H1 (cell line): Measurements from ENCODE around the gene SOBP. TPM values are rescaled to one million over a fixed set of nuclear protein-coding genes. Genes with fewer than 3 reads are reported as not detected.

Experiments
- CTCF ChIA-PET: fragments of 300-600 bp; sonication (Branson Sonifier 250); formaldehyde crosslinking; loops from one replicate; lab custom pipeline; 2021; ENCODE audit not compliant: partially characterized antibody; lab: Charles Lee
- POLR2A ChIA-PET: fragments of 300-600 bp; sonication (Branson Sonifier 250); formaldehyde crosslinking; loops from one replicate; lab custom pipeline; 2021; ENCODE audit warnings: inconsistent platforms; ENCODE audit not compliant: partially characterized antibody; lab: Charles Lee
- DNase-seq, 2 experiments: peaks; one replicate each; pipeline versions ENCODE4 v3.0.0 to v3.0.0-alpha.2; 2010 to 2022; ENCODE audit warnings: low spot score in 2 of 2, low read depth in 1 of 2, mixed read lengths in 1 of 2
- FAIRE-seq: peaks from 2 replicates; lab custom pipeline; 2011; peaks lifted over from hg19 to GRCh38; lab: Jason Lieb, UNC
- H2AFZ ChIP-seq: 2 replicates; pipeline ENCODE4 v1.8.1; 2012; ENCODE audit warnings: low read length, inconsistent platforms
- H2AK5ac ChIP-seq: 2 replicates; pipeline ENCODE4 v1.6.1; 2013; ENCODE audit warnings: low read depth, low read length
- H2BK120ac ChIP-seq: replicated peaks from 2 replicates; pipeline ENCODE3; 2013; ENCODE audit warnings: low read depth, low read length, inconsistent platforms
- H2BK12ac ChIP-seq: 2 replicates; pipeline ENCODE4 v1.6.1; 2013; ENCODE audit warnings: low read depth, low read length
- H2BK15ac ChIP-seq: 2 replicates; pipeline ENCODE4 v1.6.1; 2013; ENCODE audit warnings: low read length
- H2BK20ac ChIP-seq: 2 replicates; pipeline ENCODE4 v1.6.1; 2013; ENCODE audit warnings: low read length
- H2BK5ac ChIP-seq: 2 replicates; pipeline ENCODE4 v1.6.1; 2013; ENCODE audit warnings: low read depth, low read length
- H3K14ac ChIP-seq: 2 replicates; pipeline ENCODE4 v1.6.1; 2013; ENCODE audit warnings: inconsistent platforms; ENCODE audit not compliant: insufficient read length
- H3K18ac ChIP-seq: 2 replicates; pipeline ENCODE4 v1.6.1; 2013; ENCODE audit warnings: low read length; ENCODE audit errors: extremely low read depth
- H3K23ac ChIP-seq: 2 replicates; pipeline ENCODE4 v1.6.1; 2013; ENCODE audit warnings: inconsistent platforms; ENCODE audit not compliant: insufficient read length
- H3K23me2 ChIP-seq: 2 replicates; pipeline ENCODE4 v1.6.1; 2013; ENCODE audit warnings: low read depth, low read length
- H3K27ac ChIP-seq: 2 replicates; pipeline ENCODE4 v1.6.1; 2011; ENCODE audit warnings: low read depth, low read length, inconsistent platforms
- H3K27me3 ChIP-seq, 4 experiments: replicated peaks in 1 of 4; 1 replicate in 1 of 4; 2 replicates in 3 of 4; pipeline versions ENCODE4 v1.6.1 to v1.8.1; 2011 to 2013; ENCODE audit warnings: low read length in 3 of 4, mild to moderate bottlenecking in 3 of 4, inconsistent platforms in 2 of 4, mixed read lengths in 2 of 4, moderate library complexity in 1 of 4; ENCODE audit not compliant: control insufficient read depth in 3 of 4, insufficient read depth in 3 of 4; ENCODE audit errors: extremely low read depth in 1 of 4
- H3K36me3 ChIP-seq, 4 experiments: 2 replicates each; pipeline versions ENCODE4 v1.6.1 to v1.8.1; 2011 to 2013; ENCODE audit warnings: mild to moderate bottlenecking in 4 of 4, low read length in 3 of 4, moderate library complexity in 2 of 4, control low read depth in 1 of 4, inconsistent platforms in 1 of 4; ENCODE audit not compliant: insufficient read depth in 4 of 4, control insufficient read depth in 2 of 4
- H3K4ac ChIP-seq: replicated peaks from 2 replicates; pipeline ENCODE3; 2013; ENCODE audit warnings: low read length, low read depth, mixed read lengths, inconsistent platforms; ENCODE audit not compliant: insufficient read length
- H3K4me1 ChIP-seq, 4 experiments: replicated peaks in 1 of 4; 1 replicate in 1 of 4; 2 replicates in 3 of 4; pipeline versions ENCODE4 v1.6.1 to v1.8.1; 2011 to 2013; ENCODE audit warnings: low read length in 3 of 4, inconsistent platforms in 2 of 4, mixed read lengths in 1 of 4; ENCODE audit not compliant: insufficient read depth in 4 of 4, control insufficient read depth in 3 of 4
- H3K4me2 ChIP-seq, 2 experiments: 2 replicates each; pipeline versions ENCODE4 v1.6.1 to v1.8.1; 2011 to 2013; ENCODE audit warnings: low read depth in 2 of 2, low read length in 2 of 2, control low read depth in 1 of 2, inconsistent platforms in 1 of 2, mild to moderate bottlenecking in 1 of 2; ENCODE audit not compliant: insufficient read depth in 1 of 2
- H3K4me3 ChIP-seq, 4 experiments: fragments of 200-600, 300-600 bp in 1 of 4; sonication (generic), shearing (Covaris generic), sonication (Bioruptor Twin) in 1 of 4; 2 replicates each; pipeline versions ENCODE4 v1.5.1 to v1.8.1; 2011 to 2016; ENCODE audit warnings: low read length in 4 of 4, low read depth in 3 of 4, control low read depth in 2 of 4, inconsistent platforms in 2 of 4, mild to moderate bottlenecking in 2 of 4, mixed read lengths in 1 of 4, moderate library complexity in 1 of 4; ENCODE audit not compliant: insufficient read depth in 2 of 4; ENCODE audit errors: extremely low read depth in 1 of 4
- H3K56ac ChIP-seq: replicated peaks from 2 replicates; pipeline ENCODE3; 2013; ENCODE audit warnings: low read depth, mild to moderate bottlenecking, mixed read lengths, low read length, inconsistent platforms; ENCODE audit not compliant: insufficient read length
- H3K79me1 ChIP-seq: 2 replicates; pipeline ENCODE4 v1.6.1; 2013; ENCODE audit warnings: low read depth, low read length, control low read depth
- H3K79me2 ChIP-seq, 2 experiments: 2 replicates each; pipeline versions ENCODE4 v1.6.1 to v1.8.1; 2012 to 2013; ENCODE audit warnings: low read length in 2 of 2, mild to moderate bottlenecking in 2 of 2, inconsistent platforms in 1 of 2; ENCODE audit not compliant: insufficient read depth in 2 of 2, control insufficient read depth in 1 of 2
- H3K9ac ChIP-seq, 4 experiments: replicated peaks in 1 of 4; 1 replicate in 1 of 4; 2 replicates in 3 of 4; pipeline versions ENCODE4 v1.6.1 to v1.8.1; 2011 to 2013; ENCODE audit warnings: low read depth in 3 of 4, low read length in 3 of 4, control low read depth in 2 of 4, mild to moderate bottlenecking in 2 of 4, moderate library complexity in 2 of 4, inconsistent platforms in 1 of 4; ENCODE audit errors: extremely low read depth in 1 of 4
- H3K9me3 ChIP-seq, 2 experiments: 2 replicates each; pipeline versions ENCODE4 v1.6.1 to v1.8.1; 2012 to 2013; ENCODE audit warnings: mild to moderate bottlenecking in 2 of 2, moderate library complexity in 2 of 2, control low read depth in 1 of 2, inconsistent platforms in 1 of 2, low read depth in 1 of 2, low read length in 1 of 2, mixed read lengths in 1 of 2; ENCODE audit not compliant: insufficient read depth in 2 of 2
- H4K20me1 ChIP-seq, 2 experiments: replicated peaks in 1 of 2; 2 replicates each; pipeline versions ENCODE3 to v1.8.1; 2011 to 2013; ENCODE audit warnings: inconsistent platforms in 2 of 2, low read length in 2 of 2, mild to moderate bottlenecking in 1 of 2; ENCODE audit not compliant: insufficient read depth in 2 of 2, control insufficient read depth in 1 of 2
- H4K5ac ChIP-seq: 2 replicates; pipeline ENCODE4 v1.6.1; 2013; ENCODE audit warnings: low read length, low read depth, mixed read lengths, inconsistent platforms; ENCODE audit not compliant: insufficient read length
- H4K8ac ChIP-seq: 2 replicates; pipeline ENCODE4 v1.8.0; 2013; ENCODE audit warnings: mild to moderate bottlenecking, moderate library complexity, low read length, inconsistent platforms; ENCODE audit not compliant: insufficient read depth; ENCODE audit errors: extremely low read depth
- H4K91ac ChIP-seq: replicated peaks from 2 replicates; pipeline ENCODE3; 2013; ENCODE audit warnings: low read length, mixed read lengths, inconsistent platforms; ENCODE audit not compliant: insufficient read length
- ASH2L ChIP-seq: fragments of 200-600, 300-600 bp; sonication (generic); IDR thresholded peaks from one replicate; pipeline ENCODE4 v1.7.1; 2017; ENCODE audit warnings: low read length
- BRCA1 ChIP-seq: IDR thresholded peaks from 2 replicates; pipeline ENCODE4 v1.6.1; 2012; ENCODE audit warnings: low read depth, low read length, improper control_type of control experiment
- CHD1 ChIP-seq: IDR thresholded peaks from 2 replicates; pipeline ENCODE4 v1.6.1; 2012; ENCODE audit warnings: low read depth, low read length, improper control_type of control experiment
- NANOG ChIP-seq: IDR thresholded peaks from 2 replicates; pipeline ENCODE4 v1.6.1; 2011; ENCODE audit warnings: low read length, low read depth, mild to moderate bottlenecking, inconsistent platforms; ENCODE audit not compliant: insufficient read depth, poor library complexity, severe bottlenecking
- POLR2AphosphoS5 ChIP-seq: IDR thresholded peaks from 2 replicates; pipeline ENCODE4 v1.6.1; 2011; ENCODE audit warnings: low read depth, low read length
- SAP30 ChIP-seq: fragments of 300-600 bp; sonication (generic); IDR thresholded peaks from 2 replicates; pipeline ENCODE4 v1.7.1; 2012; ENCODE audit warnings: low read length, moderate library complexity, mild to moderate bottlenecking, inconsistent platforms; ENCODE audit not compliant: insufficient read depth, insufficient replicate concordance
- SIX5 ChIP-seq: IDR thresholded peaks from 2 replicates; pipeline ENCODE4 v1.6.1; 2011; ENCODE audit warnings: mild to moderate bottlenecking, low read depth, low read length
- TCF12 ChIP-seq: IDR thresholded peaks from 2 replicates; pipeline ENCODE4 v1.6.1; 2011; ENCODE audit warnings: low read depth, mild to moderate bottlenecking, low read length
- WGBS, 2 experiments: shearing (Covaris generic) in 1 of 2; methylation state at CpG; one replicate each; pipeline versions ENCODE4 v1.1.6 to v1.1.7; 2013 to 2015; ENCODE audit warnings: low lambda C conversion rate in 2 of 2, mixed read lengths in 2 of 2, inconsistent platforms in 1 of 2, low coverage in 1 of 2, missing lambda C conversion rate in 1 of 2; ENCODE audit not compliant: insufficient replicate concordance in 2 of 2, insufficient coverage in 1 of 2, insufficient read length in 1 of 2; ENCODE audit errors: extremely low coverage in 1 of 2, missing lambda C conversion rate in 1 of 2; 5-methylcytosine and 5-hydroxymethylcytosine counted together
- polyA plus RNA-seq, 7 experiments: library from polyadenylated mRNA; depleted of rRNA in 3 of 7; stranded (reverse) in 5 of 7; unstranded in 2 of 7; fragments of >200 nt in 5 of 7; fragments of 200-250 nt in 2 of 7; gene quantifications; 1 replicate in 5 of 7; 2 replicates in 1 of 7; 4 replicates in 1 of 7; pipeline versions ENCODE4 v1.2.1 to v1.2.3, GENCODE V29; 2011 to 2013; ENCODE audit warnings: missing spikeins in 2 of 7, mixed read lengths in 2 of 7
- total RNA-seq: library from RNA; stranded (reverse); fragmentation: NEBNext Ultra II Directional; extraction: Animal tissue kit (Norgen Biotek cat#: 25700); gene quantifications from 2 replicates; pipeline ENCODE4 v1.2.1, GENCODE V29; 2021

Gene SOBP
- total and polyA plus RNA-seq, 2 of the 8 experiments (the other 6 are each of a cell fraction or from before 2014, with no cell fraction given) = 0.45 to 6.2 TPM

DNA sequence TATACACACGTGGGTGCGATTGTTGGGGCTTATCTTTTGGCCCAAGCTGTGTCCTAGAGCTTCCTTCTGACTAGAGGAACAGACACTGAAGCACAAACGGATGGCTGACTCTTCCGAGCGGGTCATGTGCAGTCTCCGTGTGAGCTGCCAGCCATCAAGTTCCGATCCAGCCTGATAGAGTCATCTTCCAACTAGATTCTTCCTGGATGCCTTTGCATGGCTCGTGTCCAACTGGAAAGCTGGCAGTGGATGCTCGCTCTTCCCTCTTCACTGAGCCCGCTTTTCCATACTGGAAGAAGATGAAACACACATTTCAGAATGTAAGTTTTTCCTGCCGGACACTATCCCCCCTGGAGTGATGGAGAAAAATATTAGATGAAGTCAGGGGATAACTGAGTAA lies 186.1 kb downstream of the SOBP start:
- no peaks in the 10 kb centered on the region for H3K9me3 ChIP-seq
- no peak overlapping the region for H2BK15ac ChIP-seq
- ChIA-PET POLR2A (no interaction called here), CTCF (interaction anchor here (0.6 to 5.7 kb wide), 25 partner anchors 9 to 560 kb away, joined by 3 to 47 read pairs (median 4); no protein-coding TSS in a partner anchor)
- H2BK120ac ChIP-seq = no peak overlapping the region
- no peak overlapping the region for H2AFZ ChIP-seq
- no peak overlapping the region for H3K23ac ChIP-seq
- WGBS, 2 experiments = 81% methylated on average over 11 of the region's 11 CpGs; no CpG with 5 or more reads in 1 of the 2 experiments
- H4K5ac ChIP-seq = no peak overlapping the region
- no peak overlapping the region for H2BK20ac ChIP-seq
- H3K4me3 ChIP-seq = no peak overlapping the region
- no peak overlapping the region for H2BK5ac ChIP-seq
- no peaks in the 10 kb centered on the region; a peak in 1 of 8 replicates for H3K36me3 ChIP-seq
- no peak overlapping the region for H2BK12ac ChIP-seq
- H3K23me2 ChIP-seq = no peaks in the 10 kb centered on the region; the same call in 1 of the 2 replicates
- no peaks in the 10 kb centered on the region for H3K79me2 ChIP-seq
- H3K56ac ChIP-seq = no peak overlapping the region
- H3K79me1 ChIP-seq = no peaks in the 10 kb centered on the region
- no peak for FAIRE-seq
- no peaks in the 10 kb centered on the region; a peak in 1 of 7 replicates for H3K27me3 ChIP-seq
- no peak overlapping the region for H3K14ac ChIP-seq
- no peak overlapping the region for H3K27ac ChIP-seq
- DNase-seq = no peak
- peaks cover 0 to 4% (median 2%) of the 10 kb centered on the region in 4 experiments; a peak in 6 of 7 replicates for H3K4me1 ChIP-seq
- TF ChIP-seq TCF12 (no peak), NANOG (no peak), CHD1 (no peak), SAP30 (no peak), BRCA1 (no peak), POLR2AphosphoS5 (no peak), ASH2L (no peak), SIX5 (no peak)
- H3K4ac ChIP-seq = no peak overlapping the region
- H3K9ac ChIP-seq = no peak overlapping the region
- H4K20me1 ChIP-seq = no peaks in the 10 kb centered on the region
- H4K91ac ChIP-seq = no peak overlapping the region
- H3K4me2 ChIP-seq = no peak overlapping the region
- H4K8ac ChIP-seq = no peak overlapping the region
- H2AK5ac ChIP-seq = no peak overlapping the region
- no peak overlapping the region for H3K18ac ChIP-seq
